ENCODE results near the gene TNFAIP8L3.

The TNFAIP8L3 gene

DNA sequence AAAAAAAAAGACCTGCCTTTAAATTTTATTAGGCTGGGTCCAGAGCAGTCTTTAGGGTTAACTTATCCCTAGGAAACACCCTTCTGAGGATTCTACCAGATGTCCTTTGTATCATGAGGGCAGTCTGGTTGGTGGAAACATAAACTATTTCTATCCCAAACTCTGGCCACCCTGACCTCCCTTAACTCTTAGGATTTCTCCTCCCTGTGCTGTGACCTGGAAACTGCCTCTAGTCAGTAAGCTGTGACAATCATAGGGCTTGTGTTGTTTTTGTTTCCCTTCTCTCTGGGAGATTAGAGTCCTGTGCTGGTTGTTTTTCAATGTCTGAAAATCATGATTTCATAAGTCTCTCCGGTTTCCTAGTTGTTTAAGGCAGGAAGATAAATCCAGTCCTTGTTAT lies 78.1 kb downstream of the TNFAIP8L3 start:
- no peak overlapping the region for H3K9ac ChIP-seq (ENCODE audit: low read length)
- H3K23ac ChIP-seq (ENCODE audit: low read length), result no peak overlapping the region
- no peak overlapping the region for H2BK15ac ChIP-seq (replicated peaks; ENCODE audit: low read depth)
- no peak overlapping the region for H2AK5ac ChIP-seq (ENCODE audit: low read length)
- H3K4me1 ChIP-seq (ENCODE audit: control insufficient read depth, low read depth, low read length), result no peaks in the 10 kb centered on the region
- no peak overlapping the region for H3K56ac ChIP-seq (ENCODE audit: low read length)
- H3K4ac ChIP-seq (ENCODE audit: low read depth, low read length), result no peak overlapping the region
- no peak overlapping the region for H3K18ac ChIP-seq (ENCODE audit: low read length)
- no peak overlapping the region for H2BK120ac ChIP-seq (ENCODE audit: low read depth, low read length)
- no peaks in the 10 kb centered on the region for H3K79me1 ChIP-seq (ENCODE audit: low read length)
- no peak overlapping the region for H3K4me2 ChIP-seq (ENCODE audit: low read length)
- no peak overlapping the region for H4K5ac ChIP-seq (ENCODE audit: low read length)
- no peaks in the 10 kb centered on the region for H3K79me2 ChIP-seq (ENCODE audit: control insufficient read depth, insufficient read depth, low read length)
- no peak overlapping the region for H3K27ac ChIP-seq (ENCODE audit: low read depth, low read length)
- no peak overlapping the region for H4K8ac ChIP-seq (ENCODE audit: low read depth, low read length)
- H3K27me3 ChIP-seq (ENCODE audit: insufficient read depth, low read length, poor library complexity), result no peaks in the 10 kb centered on the region
- no peak for DNase-seq
- no peaks in the 10 kb centered on the region for H3K36me3 ChIP-seq (ENCODE audit: control insufficient read depth, insufficient read depth, low read length)
- H3K4me3 ChIP-seq (ENCODE audit: low read length), result no peak overlapping the region
- no CpG with 5 or more reads among the region's 1 CpG for WGBS (ENCODE audit: extremely low coverage, insufficient coverage, low lambda C conversion rate)
- no peak overlapping the region for H2BK5ac ChIP-seq (ENCODE audit: low read length)

- Histone ChIP-seq H2AK5ac (ENCODE audit: low read length) (no peak overlapping the region), H3K18ac (ENCODE audit: low read length) (no peak overlapping the region), H2BK120ac (ENCODE audit: low read depth, low read length) (no peak overlapping the region), H3K23ac (ENCODE audit: low read length) (no peak overlapping the region), H3K79me1 (ENCODE audit: low read length) (no peaks in the 10 kb centered on the region), H4K5ac (ENCODE audit: low read length) (no peak overlapping the region), H3K4me2 (ENCODE audit: low read length) (no peak overlapping the region), H3K79me2 (ENCODE audit: control insufficient read depth, insufficient read depth, low read length) (no peaks in the 10 kb centered on the region), H3K27me3 (ENCODE audit: insufficient read depth, low read length, poor library complexity) (no peaks in the 10 kb centered on the region), H3K36me3 (ENCODE audit: control insufficient read depth, insufficient read depth, low read length) (no peaks in the 10 kb centered on the region), H3K4me1 (ENCODE audit: control insufficient read depth, low read depth, low read length) (no peaks in the 10 kb centered on the region), H3K4me3 (ENCODE audit: low read length) (no peak overlapping the region), H3K9ac (ENCODE audit: low read length) (no peak overlapping the region), H2BK15ac (replicated peaks; ENCODE audit: low read depth) (no peak overlapping the region), H3K27ac (ENCODE audit: low read depth, low read length) (no peak overlapping the region), H2BK5ac (ENCODE audit: low read length) (no peak overlapping the region), H3K56ac (ENCODE audit: low read length) (no peak overlapping the region), H3K4ac (ENCODE audit: low read depth, low read length) (no peak overlapping the region), H4K8ac (ENCODE audit: low read depth, low read length) (no peak overlapping the region)
- DNase-seq, result no peak
- no CpG with 5 or more reads among the region's 1 CpG for WGBS (ENCODE audit: extremely low coverage, insufficient coverage, low lambda C conversion rate)
Observed at GRCh38 chr15:51011212-51011611, 83.5 kb downstream of the TNFAIP8L3 start.

DNA sequence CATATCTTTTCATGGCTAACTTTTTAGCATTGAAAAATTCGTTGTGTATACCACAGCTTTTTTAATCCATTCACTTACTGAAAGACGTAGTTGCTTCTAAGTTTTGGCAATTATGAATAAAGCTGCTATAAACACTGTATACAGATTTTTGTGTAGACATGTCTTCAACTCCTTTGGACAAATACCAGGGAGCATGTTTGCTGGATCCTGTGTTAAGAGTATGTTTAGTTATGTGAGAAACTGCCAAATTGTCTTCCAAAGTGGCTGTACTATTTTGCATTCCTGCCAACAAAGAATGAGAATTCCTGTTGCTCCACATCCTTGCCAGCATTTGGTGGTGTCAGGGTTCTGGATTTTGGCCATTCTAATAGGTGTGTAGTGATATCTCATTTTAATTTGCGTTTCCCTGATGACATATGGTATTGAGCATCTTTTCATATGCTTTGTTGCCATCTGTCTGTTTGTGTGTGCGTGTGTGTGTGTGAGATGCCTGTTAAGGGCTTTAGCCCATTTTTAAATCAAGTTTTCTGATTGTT lies 87.5 kb downstream of the TNFAIP8L3 start:
- Histone ChIP-seq H3K9ac (ENCODE audit: low read length) (no peak overlapping the region), H4K8ac (ENCODE audit: low read depth, low read length) (no peak overlapping the region), H2AK5ac (ENCODE audit: low read length) (no peak overlapping the region), H3K27me3 (ENCODE audit: insufficient read depth, low read length, poor library complexity) (no peaks in the 10 kb centered on the region), H3K4ac (ENCODE audit: low read depth, low read length) (no peak overlapping the region), H4K5ac (ENCODE audit: low read length) (no peak overlapping the region), H2BK5ac (ENCODE audit: low read length) (no peak overlapping the region), H3K36me3 (ENCODE audit: control insufficient read depth, insufficient read depth, low read length) (no peaks in the 10 kb centered on the region), H3K4me3 (ENCODE audit: low read length) (no peak overlapping the region), H2BK15ac (replicated peaks; ENCODE audit: low read depth) (no peak overlapping the region), H3K18ac (ENCODE audit: low read length) (no peak overlapping the region), H3K27ac (ENCODE audit: low read depth, low read length) (no peak overlapping the region), H3K79me1 (ENCODE audit: low read length) (no peaks in the 10 kb centered on the region), H3K79me2 (ENCODE audit: control insufficient read depth, insufficient read depth, low read length) (no peaks in the 10 kb centered on the region), H3K23ac (ENCODE audit: low read length) (no peak overlapping the region), H3K4me1 (ENCODE audit: control insufficient read depth, low read depth, low read length) (peaks cover 3% of the 10 kb centered on the region), H2BK120ac (ENCODE audit: low read depth, low read length) (no peak overlapping the region), H3K56ac (ENCODE audit: low read length) (no peak overlapping the region), H3K4me2 (ENCODE audit: low read length) (no peak overlapping the region)
- no CpG with 5 or more reads among the region's 4 CpGs for WGBS (ENCODE audit: extremely low coverage, insufficient coverage, low lambda C conversion rate)
- no peak for DNase-seq

Measured in mesendoderm (in vitro differentiated cells).